Right lobe of liver (tissue), 6 donors: ENCODE measurements around the gene TMC6. TPM values are rescaled to one million over a fixed set of nuclear protein-coding genes. Genes with fewer than 3 reads are reported as not detected.

Experiments used
- ATAC-seq, 4 donors: fragments of 200-7000 bp; cut with Tn5 transposase; one replicate each; pipeline ENCODE4 v1.9.1; 2020; ENCODE audit warnings: mild to moderate bottlenecking in 4 of 4, moderate library complexity in 4 of 4
- DNase-seq, 3 donors: peaks; one replicate each; pipeline ENCODE4 v3.0.0-alpha.2; 2020
- H3K27ac ChIP-seq, 3 donors: fragments of 200-600 bp; one replicate each; pipeline ENCODE4 v1.8.0; 2022
- H3K27me3 ChIP-seq, 2 donors: fragments of 200-600 bp; one replicate each; pipeline ENCODE4 v1.8.0; 2022
- H3K36me3 ChIP-seq, 4 donors: fragments of 200-600 bp; sonication (generic) in 1 of 4; one replicate each; pipeline versions ENCODE4 v1.5.1 to v1.8.0; 2017 to 2022; ENCODE audit warnings: control low read depth in 1 of 4
- H3K4me1 ChIP-seq, 4 donors: fragments of 200-600 bp; sonication (generic) in 1 of 4; one replicate each; pipeline versions ENCODE4 v1.5.1 to v1.8.0; 2017 to 2022; ENCODE audit warnings: control low read depth in 1 of 4
- H3K4me3 ChIP-seq, 3 donors: fragments of 200-600 bp; one replicate each; pipeline ENCODE4 v1.8.0; 2022
- H3K9me3 ChIP-seq, 4 donors: fragments of 200-600 bp; sonication (generic) in 1 of 4; one replicate each; pipeline versions ENCODE4 v1.5.1 to v1.8.0; 2017 to 2022; ENCODE audit warnings: control low read depth in 1 of 4
- POLR2A ChIP-seq: fragments of 450-650 bp; IDR thresholded peaks from one replicate; pipeline ENCODE4 v1.6.1; 2017; ENCODE audit warnings: antibody characterized with exemption, mild to moderate bottlenecking
- WGBS: methylation state at CpG from one replicate; pipeline ENCODE4 v1.1.6; 2018; ENCODE audit warnings: low coverage, low lambda C conversion rate; ENCODE audit not compliant: insufficient coverage; ENCODE audit errors: missing lambda C conversion rate; 5-methylcytosine and 5-hydroxymethylcytosine counted together
- intact Hi-C, 2 donors: fragments of 100-400 bp; cut with DNase I; formaldehyde crosslinking; loops; one replicate each; pipeline versions ENCODE4 v1.11.2 to v1.14.1; 2022
- total RNA-seq, 6 experiments: library from RNA; depleted of rRNA in 2 of 6; stranded (reverse); fragments of >200 nt in 2 of 6; fragmentation: NEBNext Ultra II Directional in 3 of 6; extraction: Animal tissue kit (Norgen Biotek cat#: 25700) in 3 of 6; gene quantifications; one replicate each; pipeline versions ENCODE4 v1.1.0 to v1.2.4, GENCODE V29; 2016 to 2023
- TF ChIP-seq, protein P1 (sequence below), 4 donors: fragments of 200-600 bp in 3 of 4; fragments of 450-650 bp in 1 of 4; IDR thresholded peaks; one replicate each; pipeline versions ENCODE4 v1.5.1 to v1.8.0; 2016 to 2022; ENCODE audit warnings: antibody characterized with exemption in 4 of 4, mild to moderate bottlenecking in 2 of 4
- donor health status: DM: no; HTN: yes; CAD: no.
- donor health status: DM: no; HTN: no; CAD: no.
- donor health status: DM: no; HTN: no; CAD: no.
- donor health status: DM: no; HTN: yes; CAD: no.
- donor health status: DM: no; HTN: yes; CAD: no.

TMC6 gene
- total RNA-seq, 6 experiments from 2014 or later = 10.9 to 24.7 (median 15.7) TPM

DNA sequence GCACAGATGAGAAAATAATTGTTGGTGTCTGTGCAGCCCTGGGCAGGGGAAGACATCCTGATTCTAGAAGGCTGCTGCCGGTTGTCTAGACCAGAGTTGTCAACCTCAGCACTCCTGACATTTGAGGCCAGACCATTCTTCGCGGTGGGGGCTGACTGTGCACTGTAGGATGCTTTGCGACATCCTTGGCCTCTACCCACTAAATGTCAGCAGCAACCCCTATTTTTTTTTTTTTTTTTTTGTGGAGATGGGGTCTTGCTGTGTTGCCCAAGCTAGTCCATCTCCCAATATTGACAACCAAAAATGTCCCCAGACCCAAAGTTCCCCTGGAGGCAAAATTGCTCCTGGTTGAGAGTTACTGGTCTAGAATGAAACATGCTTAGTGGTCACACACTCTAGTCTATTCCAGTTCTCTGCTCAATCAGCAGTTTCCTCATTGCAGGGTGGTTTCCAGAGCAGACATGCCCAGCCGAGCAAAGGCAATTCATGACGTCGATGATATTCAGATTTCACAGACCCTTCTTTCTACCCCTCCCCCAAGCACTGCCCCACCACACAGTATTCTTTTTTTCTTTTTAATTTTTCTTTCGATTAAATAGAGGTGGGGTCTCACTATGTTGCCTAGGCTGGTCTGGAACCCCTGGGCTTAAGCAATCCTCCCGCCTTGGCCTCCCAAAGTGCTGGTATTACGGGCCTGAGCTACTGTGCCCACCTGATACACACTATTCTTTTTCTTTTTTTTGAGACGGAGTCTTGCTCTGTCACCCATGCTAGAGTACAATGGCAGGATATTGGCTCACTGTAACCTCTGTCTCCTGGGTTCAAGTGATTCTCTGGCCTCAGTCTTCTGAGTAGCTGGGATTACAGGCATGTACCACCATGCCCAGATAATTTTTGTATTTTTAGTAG, 26.6 kb upstream of the TMC6 start:
- Histone ChIP-seq H3K4me3 (no peak overlapping the region), H3K27me3 (no peaks in the 10 kb centered on the region), H3K27ac (no peak overlapping the region), H3K4me1 (peaks cover 0 to 9% (median 0%) of the 10 kb centered on the region in 4 donors), H3K36me3 (no peaks in the 10 kb centered on the region), H3K9me3 (no peaks in the 10 kb centered on the region)
- intact Hi-C loops = no loop called here
- peak; percentile 23 to 63 (median 44) for ATAC-seq
- no peak for DNase-seq
- 69% methylated on average over 11 of the region's 11 CpGs for WGBS
- no peak for TF ChIP-seq POLR2A
- TF ChIP-seq, protein P1, sequence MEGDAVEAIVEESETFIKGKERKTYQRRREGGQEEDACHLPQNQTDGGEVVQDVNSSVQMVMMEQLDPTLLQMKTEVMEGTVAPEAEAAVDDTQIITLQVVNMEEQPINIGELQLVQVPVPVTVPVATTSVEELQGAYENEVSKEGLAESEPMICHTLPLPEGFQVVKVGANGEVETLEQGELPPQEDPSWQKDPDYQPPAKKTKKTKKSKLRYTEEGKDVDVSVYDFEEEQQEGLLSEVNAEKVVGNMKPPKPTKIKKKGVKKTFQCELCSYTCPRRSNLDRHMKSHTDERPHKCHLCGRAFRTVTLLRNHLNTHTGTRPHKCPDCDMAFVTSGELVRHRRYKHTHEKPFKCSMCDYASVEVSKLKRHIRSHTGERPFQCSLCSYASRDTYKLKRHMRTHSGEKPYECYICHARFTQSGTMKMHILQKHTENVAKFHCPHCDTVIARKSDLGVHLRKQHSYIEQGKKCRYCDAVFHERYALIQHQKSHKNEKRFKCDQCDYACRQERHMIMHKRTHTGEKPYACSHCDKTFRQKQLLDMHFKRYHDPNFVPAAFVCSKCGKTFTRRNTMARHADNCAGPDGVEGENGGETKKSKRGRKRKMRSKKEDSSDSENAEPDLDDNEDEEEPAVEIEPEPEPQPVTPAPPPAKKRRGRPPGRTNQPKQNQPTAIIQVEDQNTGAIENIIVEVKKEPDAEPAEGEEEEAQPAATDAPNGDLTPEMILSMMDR (IDR thresholded peaks at IDR 0.05) = no peak

DNA sequence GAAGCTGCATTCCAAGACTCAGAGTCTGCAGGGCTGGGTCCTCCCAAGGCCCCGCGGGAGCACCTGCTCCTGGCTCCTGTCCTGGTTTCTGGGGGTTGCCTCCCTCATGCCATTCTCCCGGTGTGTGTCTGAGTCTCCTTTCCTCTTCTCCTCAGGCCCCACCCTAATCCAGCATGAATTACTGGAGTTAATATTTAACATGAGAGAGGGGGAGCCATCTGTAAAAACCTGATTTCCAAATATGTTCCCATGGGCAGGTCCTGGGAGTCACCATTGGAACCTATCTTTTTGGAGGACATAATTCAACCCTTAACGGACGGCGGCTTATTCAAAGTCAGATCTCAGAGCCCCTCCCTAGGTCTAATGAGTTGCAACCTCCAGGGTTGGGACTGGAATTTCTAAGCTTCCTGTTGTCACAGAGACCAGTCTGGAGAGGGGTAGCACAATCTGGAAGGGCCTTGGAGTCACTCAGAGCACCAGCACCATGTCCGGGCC, 23.0 kb upstream of the TMC6 start:
- no peak for DNase-seq
- intact Hi-C loops = no loop called here
- no peak overlapping the region for H3K27ac ChIP-seq
- H3K9me3 ChIP-seq = no peaks in the 10 kb centered on the region
- no peaks in the 10 kb centered on the region for H3K36me3 ChIP-seq
- ATAC-seq = peak; percentile 48 to 73 (median 68)
- H3K4me1 ChIP-seq = peaks cover 0 to 9% (median 0%) of the 10 kb centered on the region in 4 donors
- H3K27me3 ChIP-seq = no peaks in the 10 kb centered on the region
- 51% methylated on average over 5 of the region's 7 CpGs for WGBS
- H3K4me3 ChIP-seq = no peak overlapping the region
- TF ChIP-seq, protein P1 (IDR thresholded peaks at IDR 0.05) = no peak
- TF ChIP-seq POLR2A = no peak

DNA sequence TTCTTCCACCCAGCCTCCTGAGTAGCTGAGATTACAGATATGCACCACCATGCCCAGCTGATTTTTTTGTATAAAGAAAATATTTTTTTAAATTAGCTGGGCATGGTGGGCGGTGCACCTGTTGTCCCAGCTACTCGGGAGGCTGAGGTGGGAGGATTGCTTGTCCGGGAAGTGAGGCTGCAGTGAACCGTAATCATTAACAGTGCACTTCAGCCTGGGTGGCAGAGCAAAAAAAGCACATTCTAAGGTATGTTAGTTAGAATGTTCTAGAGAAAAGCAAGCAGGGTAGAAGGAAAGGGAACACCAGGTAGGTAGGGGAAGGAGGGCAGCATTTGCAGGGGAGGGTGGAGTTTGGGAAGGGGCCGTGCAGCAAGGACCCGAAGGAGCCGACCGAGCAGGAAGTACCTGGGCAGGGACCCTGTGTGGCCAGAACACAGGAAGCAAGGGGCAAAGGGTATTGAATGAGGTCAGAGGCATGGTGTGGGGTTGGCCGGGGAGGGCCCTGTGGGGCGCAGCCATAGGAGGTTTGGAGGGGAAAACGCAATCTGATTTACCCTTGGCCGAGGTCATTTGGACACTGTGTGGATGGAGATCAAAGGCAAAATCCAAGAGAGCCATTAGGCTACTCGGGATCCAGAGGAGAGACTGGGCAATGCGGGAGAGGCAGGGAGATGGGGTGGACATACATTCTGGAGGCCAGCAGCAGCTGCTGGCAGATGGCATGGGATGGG, 19.9 kb upstream of the TMC6 start:
- ATAC-seq = no peak
- no peaks in the 10 kb centered on the region for H3K9me3 ChIP-seq
- H3K4me1 ChIP-seq = peaks cover 0 to 31% (median 4%) of the 10 kb centered on the region in 4 donors
- no peak for TF ChIP-seq POLR2A
- TF ChIP-seq, protein P1 (IDR thresholded peaks at IDR 0.05) = no peak
- no peaks in the 10 kb centered on the region for H3K27me3 ChIP-seq
- H3K4me3 ChIP-seq = no peak overlapping the region
- 47% methylated on average over 14 of the region's 14 CpGs for WGBS
- H3K36me3 ChIP-seq = no peaks in the 10 kb centered on the region
- intact Hi-C loops = no loop called here
- DNase-seq = no peak
- H3K27ac ChIP-seq = no peak overlapping the region

DNA sequence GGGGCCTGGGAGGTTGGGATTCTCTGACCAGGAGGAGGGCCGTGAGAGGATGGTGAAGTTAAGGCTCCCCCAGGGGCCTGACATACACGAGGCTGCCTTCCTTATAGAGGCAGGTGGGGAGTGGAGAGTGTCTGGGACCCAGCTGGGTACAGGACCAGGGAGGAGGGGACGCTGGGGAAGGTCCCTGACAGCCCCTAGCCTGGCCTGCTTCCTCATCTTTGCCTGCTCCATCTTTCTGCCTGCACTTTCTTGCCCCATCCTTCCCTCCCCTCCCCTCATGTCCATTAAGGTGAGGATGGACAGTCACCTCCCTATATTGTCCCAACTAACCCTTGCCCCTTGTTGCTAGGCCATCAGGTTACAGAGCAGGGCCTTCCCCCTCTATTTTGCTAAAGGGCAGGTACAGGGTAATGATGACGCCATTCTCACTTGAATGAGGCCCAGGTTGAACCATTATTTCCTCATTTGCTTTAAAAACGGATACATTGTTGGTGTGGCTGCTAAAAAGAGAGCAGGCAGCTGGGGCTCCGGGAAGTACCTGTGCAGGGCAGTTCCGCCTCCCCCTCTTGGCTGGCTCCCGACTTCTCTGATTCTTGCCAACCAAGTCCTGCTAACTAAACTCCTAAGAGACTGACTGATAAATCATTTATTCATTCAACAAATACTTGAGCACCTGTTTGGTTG, 18.9 kb upstream of the TMC6 start:
- Histone ChIP-seq H3K27ac (no peak overlapping the region), H3K4me3 (no peak overlapping the region), H3K4me1 (peaks cover 0 to 32% (median 4%) of the 10 kb centered on the region in 4 donors), H3K9me3 (no peaks in the 10 kb centered on the region), H3K36me3 (no peaks in the 10 kb centered on the region), H3K27me3 (no peaks in the 10 kb centered on the region)
- TF ChIP-seq, protein P1 (IDR thresholded peaks at IDR 0.05) = no peak
- TF ChIP-seq POLR2A = no peak
- DNase-seq (peak in 1 of 3 donors; percentile 43), ATAC-seq (no peak)
- WGBS = 48% methylated on average over 5 of the region's 8 CpGs
- intact Hi-C loops = no loop called here
